Measurements from ENCODE around the gene RTP1. TPM values are rescaled to one million over a fixed set of nuclear protein-coding genes. Genes with fewer than 3 reads are reported as not detected.
"Not testable (repeated sequence)": the region's sequence is repeated elsewhere in the genome, so short reads cannot be mapped to it uniquely, and the experiment has no call there.

The RTP1 gene
- total RNA-seq, 2 donors from 2014 or later: 0.88 TPM; not detected in 1

DNA sequence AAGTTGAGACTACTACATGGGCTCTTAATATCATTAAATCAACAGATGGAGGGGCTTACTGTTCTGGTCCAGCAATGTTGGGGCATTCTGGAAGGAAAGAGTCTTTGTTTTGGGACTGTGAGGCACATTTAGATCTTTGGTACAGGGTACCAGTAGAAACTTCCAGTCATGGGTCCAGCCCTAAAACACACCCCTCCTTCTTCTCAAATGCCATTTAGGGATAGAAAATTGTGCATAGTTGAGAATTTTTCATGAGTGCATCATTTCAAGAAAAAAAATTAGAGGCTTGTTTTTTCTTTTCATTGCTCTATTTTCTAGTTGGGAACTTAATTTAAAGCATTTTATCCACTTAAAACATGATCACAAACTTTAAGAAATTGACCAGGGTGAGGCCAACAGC is 4.1 kb upstream of the RTP1 start:
- no peak overlapping the region for H3K27ac Mint-ChIP-seq
- H3K4me1 ChIP-seq (ENCODE audit: control insufficient read depth, insufficient read depth, low read length): no peaks in the 10 kb centered on the region
- no peaks in the 10 kb centered on the region for H3K36me3 Mint-ChIP-seq (ENCODE audit: low read depth)

DNA sequence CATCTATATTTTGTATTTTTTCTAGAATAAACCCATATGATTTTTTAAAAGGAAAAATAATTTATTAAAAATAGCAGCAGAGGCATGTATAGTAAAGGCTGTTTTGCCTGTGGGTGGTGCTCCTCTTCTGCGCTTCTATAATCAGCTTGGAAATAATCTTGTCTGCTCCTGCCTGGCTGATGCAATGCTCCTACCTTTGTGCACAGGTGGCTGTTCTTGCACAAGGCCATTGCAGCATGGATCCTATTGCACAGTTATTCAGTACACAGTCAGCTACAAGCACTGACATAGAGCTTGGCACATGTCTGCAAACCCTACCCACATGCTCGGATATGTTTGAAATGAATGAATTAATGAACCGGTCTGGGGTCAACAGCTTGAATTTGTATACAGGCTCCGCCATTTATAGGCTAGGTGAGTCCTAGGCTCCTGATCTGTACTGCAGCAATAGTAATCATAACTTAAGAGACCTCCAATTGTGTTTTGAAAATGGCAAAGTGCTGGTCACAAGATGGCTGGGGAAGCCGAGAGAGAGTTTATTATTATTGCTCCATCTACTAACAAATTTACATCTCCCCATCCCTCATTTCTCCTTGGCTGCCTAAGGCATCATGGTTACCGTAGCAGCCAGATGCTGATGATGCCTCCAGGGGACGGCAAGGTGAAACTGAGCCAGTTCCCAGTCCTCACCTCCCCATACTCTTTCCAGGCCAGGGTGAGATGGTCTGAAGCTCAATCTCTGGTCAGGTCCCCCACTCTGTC is 532 bp upstream of the RTP1 start:
- no peaks in the 10 kb centered on the region for H3K27me3 Mint-ChIP-seq (ENCODE audit: insufficient read depth)
- Histone ChIP-seq H3K9me3 (ENCODE audit: control insufficient read depth, low read length) (no peaks in the 10 kb centered on the region), H3K4me3 (ENCODE audit: low read length) (no peak overlapping the region), H3K27me3 (ENCODE audit: control insufficient read depth, insufficient read depth, low read length, poor library complexity, severe bottlenecking) (no peaks in the 10 kb centered on the region), H3K4me1 (ENCODE audit: control insufficient read depth, insufficient read depth, low read length) (no peaks in the 10 kb centered on the region), H3K27ac (ENCODE audit: low read depth, low read length) (no peak overlapping the region), H3K9ac (ENCODE audit: extremely low read depth, low read length, poor library complexity, severe bottlenecking) (no peak overlapping the region), H3K36me3 (ENCODE audit: control insufficient read depth, insufficient read depth, low read length) (no peaks in the 10 kb centered on the region)
- no peaks in the 10 kb centered on the region for H3K9me3 Mint-ChIP-seq
- DNase-seq: no peak
- TF ChIP-seq, protein P1, sequence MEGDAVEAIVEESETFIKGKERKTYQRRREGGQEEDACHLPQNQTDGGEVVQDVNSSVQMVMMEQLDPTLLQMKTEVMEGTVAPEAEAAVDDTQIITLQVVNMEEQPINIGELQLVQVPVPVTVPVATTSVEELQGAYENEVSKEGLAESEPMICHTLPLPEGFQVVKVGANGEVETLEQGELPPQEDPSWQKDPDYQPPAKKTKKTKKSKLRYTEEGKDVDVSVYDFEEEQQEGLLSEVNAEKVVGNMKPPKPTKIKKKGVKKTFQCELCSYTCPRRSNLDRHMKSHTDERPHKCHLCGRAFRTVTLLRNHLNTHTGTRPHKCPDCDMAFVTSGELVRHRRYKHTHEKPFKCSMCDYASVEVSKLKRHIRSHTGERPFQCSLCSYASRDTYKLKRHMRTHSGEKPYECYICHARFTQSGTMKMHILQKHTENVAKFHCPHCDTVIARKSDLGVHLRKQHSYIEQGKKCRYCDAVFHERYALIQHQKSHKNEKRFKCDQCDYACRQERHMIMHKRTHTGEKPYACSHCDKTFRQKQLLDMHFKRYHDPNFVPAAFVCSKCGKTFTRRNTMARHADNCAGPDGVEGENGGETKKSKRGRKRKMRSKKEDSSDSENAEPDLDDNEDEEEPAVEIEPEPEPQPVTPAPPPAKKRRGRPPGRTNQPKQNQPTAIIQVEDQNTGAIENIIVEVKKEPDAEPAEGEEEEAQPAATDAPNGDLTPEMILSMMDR (conservative IDR thresholded peaks at IDR 0.05): no peak
- H3K4me3 Mint-ChIP-seq: no peak overlapping the region
- H3K27ac Mint-ChIP-seq: no peak overlapping the region
- H3K4me1 Mint-ChIP-seq: peaks cover 4% of the 10 kb centered on the region
- no peaks in the 10 kb centered on the region for H3K36me3 Mint-ChIP-seq (ENCODE audit: low read depth)
- 83 to 87% methylated on average over 5 to 7 of the region's 7 CpGs for WGBS, 2 experiments (ENCODE audit: insufficient coverage in 1 of 2, insufficient read length in 1 of 2)

More for the DNA sequence above, 4.1 kb upstream of the RTP1 start:
- H3K27me3 Mint-ChIP-seq (ENCODE audit: insufficient read depth): peaks cover 1% of the 10 kb centered on the region
- H3K4me3 ChIP-seq (ENCODE audit: low read length): no peak overlapping the region
- H3K27me3 ChIP-seq (ENCODE audit: control insufficient read depth, insufficient read depth, low read length, poor library complexity, severe bottlenecking): no peaks in the 10 kb centered on the region
- TF ChIP-seq, protein P1 (conservative IDR thresholded peaks at IDR 0.05): no peak
- H3K27ac ChIP-seq (ENCODE audit: low read depth, low read length): no peak overlapping the region
- H3K9me3 ChIP-seq (ENCODE audit: control insufficient read depth, low read length): no peaks in the 10 kb centered on the region
- H3K4me1 Mint-ChIP-seq: peaks cover 4% of the 10 kb centered on the region
- H3K4me3 Mint-ChIP-seq: no peak overlapping the region
- no peaks in the 10 kb centered on the region for H3K36me3 ChIP-seq (ENCODE audit: control insufficient read depth, insufficient read depth, low read length)
- no peak for DNase-seq
- H3K9me3 Mint-ChIP-seq: no peaks in the 10 kb centered on the region
- no peak overlapping the region for H3K9ac ChIP-seq (ENCODE audit: extremely low read depth, low read length, poor library complexity, severe bottlenecking)

DNA sequence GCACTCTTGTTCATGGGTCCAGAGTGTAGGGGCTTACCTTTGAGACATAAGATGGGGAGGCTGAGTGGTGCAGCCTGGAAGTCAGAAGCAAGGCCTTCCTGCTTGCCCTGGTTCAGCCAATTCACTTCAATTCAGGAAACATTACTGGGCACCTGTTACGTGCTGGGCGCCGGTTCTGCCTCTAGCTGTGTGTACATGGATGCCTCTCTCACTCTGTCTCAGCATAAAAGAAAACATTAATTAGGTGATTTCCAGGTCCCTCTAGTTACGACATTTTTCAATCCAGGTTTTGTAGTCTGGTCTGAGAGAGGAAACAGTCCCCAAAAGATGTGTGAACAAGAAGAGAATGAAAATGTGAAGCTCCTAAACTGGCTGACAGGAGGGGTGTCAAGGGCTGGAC is 1.2 kb downstream of the RTP1 start:
- H3K4me1 ChIP-seq (ENCODE audit: control insufficient read depth, insufficient read depth, low read length): no peaks in the 10 kb centered on the region
- DNase-seq: no peak
- Mint-ChIP-seq H3K36me3 (ENCODE audit: low read depth) (no peaks in the 10 kb centered on the region), H3K27me3 (ENCODE audit: insufficient read depth) (no peaks in the 10 kb centered on the region), H3K4me3 (no peak overlapping the region), H3K4me1 (no peaks in the 10 kb centered on the region), H3K27ac (no peak overlapping the region), H3K9me3 (no peaks in the 10 kb centered on the region)
- TF ChIP-seq, protein P1 (conservative IDR thresholded peaks at IDR 0.05): no peak
- no peak overlapping the region for H3K9ac ChIP-seq (ENCODE audit: extremely low read depth, low read length, poor library complexity, severe bottlenecking)
- no peaks in the 10 kb centered on the region for H3K27me3 ChIP-seq (ENCODE audit: control insufficient read depth, insufficient read depth, low read length, poor library complexity, severe bottlenecking)
- H3K36me3 ChIP-seq (ENCODE audit: control insufficient read depth, insufficient read depth, low read length): no peaks in the 10 kb centered on the region
- no peak overlapping the region for H3K27ac ChIP-seq (ENCODE audit: low read depth, low read length)
- 83 to 88% methylated on average over 2 to 4 of the region's 4 CpGs for WGBS, 2 experiments (ENCODE audit: insufficient coverage in 1 of 2, insufficient read length in 1 of 2)
- H3K9me3 ChIP-seq (ENCODE audit: control insufficient read depth, low read length): no peaks in the 10 kb centered on the region
- H3K4me3 ChIP-seq (ENCODE audit: low read length): no peak overlapping the region

DNA sequence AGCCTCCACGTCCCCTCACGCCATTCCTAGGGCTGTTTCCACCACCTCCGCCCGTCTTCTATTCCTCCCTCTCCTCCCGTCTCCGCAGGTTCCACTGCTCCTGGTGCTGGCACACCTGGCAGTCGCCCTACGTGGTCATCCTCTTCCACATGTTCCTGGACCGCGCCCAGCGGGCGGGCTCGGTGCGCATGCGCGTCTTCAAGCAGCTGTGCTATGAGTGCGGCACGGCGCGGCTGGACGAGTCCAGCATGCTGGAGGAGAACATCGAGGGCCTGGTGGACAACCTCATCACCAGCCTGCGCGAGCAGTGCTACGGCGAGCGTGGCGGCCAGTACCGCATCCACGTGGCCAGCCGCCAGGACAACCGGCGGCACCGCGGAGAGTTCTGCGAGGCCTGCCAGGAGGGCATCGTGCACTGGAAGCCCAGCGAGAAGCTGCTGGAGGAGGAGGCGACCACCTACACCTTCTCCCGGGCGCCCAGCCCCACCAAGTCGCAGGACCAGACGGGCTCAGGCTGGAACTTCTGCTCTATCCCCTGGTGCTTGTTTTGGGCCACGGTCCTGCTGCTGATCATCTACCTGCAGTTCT is 2.3 kb downstream of the RTP1 start:
- not testable (repeated sequence) for H3K4me3 Mint-ChIP-seq; H3K4me1 Mint-ChIP-seq; H3K4me3 ChIP-seq (ENCODE audit: low read length); H3K27ac Mint-ChIP-seq; H3K36me3 ChIP-seq (ENCODE audit: control insufficient read depth, insufficient read depth, low read length); DNase-seq; H3K4me1 ChIP-seq (ENCODE audit: control insufficient read depth, insufficient read depth, low read length); H3K9me3 ChIP-seq (ENCODE audit: control insufficient read depth, low read length); H3K36me3 Mint-ChIP-seq (ENCODE audit: low read depth); H3K9me3 Mint-ChIP-seq; H3K27me3 ChIP-seq (ENCODE audit: control insufficient read depth, insufficient read depth, low read length, poor library complexity, severe bottlenecking); H3K9ac ChIP-seq (ENCODE audit: extremely low read depth, low read length, poor library complexity, severe bottlenecking); H3K27me3 Mint-ChIP-seq (ENCODE audit: insufficient read depth); H3K27ac ChIP-seq (ENCODE audit: low read depth, low read length)
- WGBS, 2 experiments (ENCODE audit: insufficient coverage in 1 of 2, insufficient read length in 1 of 2): 94 to 96% methylated on average over 25 to 44 of the region's 44 CpGs

Measured in endodermal cell (in vitro differentiated cells).